AG04450 (cell line): Measurements from ENCODE around the gene PITPNM3. TPM values are rescaled to one million over a fixed set of nuclear protein-coding genes. Genes with fewer than 3 reads are reported as not detected.

Experiments used
- CTCF ChIA-PET: fragments of 300-600, 350-600 bp; formaldehyde crosslinking; extraction: SDS; loops from one replicate; lab custom pipeline; 2022; ENCODE audit warnings: antibody characterized with exemption, inconsistent platforms; lab: Charles Lee
- POLR2A ChIA-PET: fragments of 350-600 bp; formaldehyde crosslinking; extraction: SDS; loops from one replicate; lab custom pipeline; 2021; ENCODE audit warnings: antibody characterized with exemption, inconsistent platforms; lab: Yijun Ruan, JAX
- DNase-seq: peaks from one replicate; pipeline ENCODE4 v3.0.0-alpha.2; 2011; ENCODE audit warnings: low read depth, low spot score
- H3K27ac ChIP-seq: one replicate; pipeline ENCODE4 v1.5.1; 2012; ENCODE audit warnings: low read depth, low read length, control low read depth
- H3K27me3 ChIP-seq: one replicate; pipeline ENCODE4 v1.6.0; 2012; ENCODE audit warnings: low read length; ENCODE audit not compliant: control insufficient read depth, insufficient read depth
- H3K4me3 ChIP-seq: 2 replicates; pipeline ENCODE4 v1.5.1; 2011; ENCODE audit warnings: mild to moderate bottlenecking, low read depth, low read length, control low read depth
- H3K9me3 ChIP-seq: 2 replicates; pipeline ENCODE4 v1.5.1; 2012; ENCODE audit warnings: low read length; ENCODE audit not compliant: control insufficient read depth, insufficient read depth
- CTCF ChIP-seq: IDR thresholded peaks from 2 replicates; pipeline ENCODE4 v1.5.1; 2011; ENCODE audit warnings: low read depth, low read length, control low read depth, inconsistent platforms
- polyA plus RNA-seq: library from polyadenylated mRNA; depleted of rRNA; stranded (reverse); fragments of >200 nt; gene quantifications from 2 replicates; pipeline ENCODE4 v1.2.3, GENCODE V29; 2011

PITPNM3 gene
- polyA plus RNA-seq, 1 experiment = 0.38 TPM

GRCh38 chr17:6571452-6571781, 15.1 kb upstream of the PITPNM3 start:
- no peak overlapping the region for H3K27ac ChIP-seq
- H3K27me3 ChIP-seq = no peaks in the 10 kb centered on the region
- POLR2A ChIA-PET = no interaction called here
- H3K9me3 ChIP-seq = no peaks in the 10 kb centered on the region
- CTCF ChIA-PET = no interaction called here
- no peak overlapping the region for H3K4me3 ChIP-seq
- no peak for DNase-seq
- TF ChIP-seq CTCF = no peak

- ChIA-PET CTCF (no interaction called here), POLR2A (no interaction called here)
- DNase-seq = no peak
- Histone ChIP-seq H3K27me3 (no peaks in the 10 kb centered on the region), H3K4me3 (no peak overlapping the region), H3K27ac (no peak overlapping the region), H3K9me3 (no peaks in the 10 kb centered on the region)
- no peak for TF ChIP-seq CTCF
These were observed 14.5 kb upstream of the PITPNM3 start for GRCh38 chr17:6570731-6571451.

GRCh38 chr17:6569370-6570285, 13.3 kb upstream of the PITPNM3 start:
- Histone ChIP-seq H3K4me3 (no peak overlapping the region), H3K27me3 (no peaks in the 10 kb centered on the region), H3K9me3 (no peaks in the 10 kb centered on the region), H3K27ac (no peak overlapping the region)
- ChIA-PET POLR2A (no interaction called here), CTCF (no interaction called here)
- DNase-seq = no peak
- no peak for TF ChIP-seq CTCF

GRCh38 chr17:6568184-6568758, 11.9 kb upstream of the PITPNM3 start:
- H3K4me3 ChIP-seq = no peak overlapping the region
- DNase-seq = no peak
- no peaks in the 10 kb centered on the region for H3K27me3 ChIP-seq
- no peaks in the 10 kb centered on the region for H3K9me3 ChIP-seq
- CTCF ChIA-PET = no interaction called here
- TF ChIP-seq CTCF = no peak
- POLR2A ChIA-PET = no interaction called here
- H3K27ac ChIP-seq = no peak overlapping the region
